Glutamatergic neuron (in vitro differentiated cells): ENCODE measurements around the gene SORCS1. TPM values are rescaled to one million over a fixed set of nuclear protein-coding genes. Genes with fewer than 3 reads are reported as not detected.

Experiments
- DNase-seq: peaks from one replicate; pipeline ENCODE4 v3.0.0; 2022
- H3K27ac Mint-ChIP-seq: one replicate; pipeline ENCODE4 v1.8.0; 2020; ENCODE audit warnings: mild to moderate bottlenecking, mixed read lengths, inconsistent platforms; ENCODE audit not compliant: unreplicated experiment
- H3K27me3 Mint-ChIP-seq: one replicate; pipeline ENCODE4 v1.8.0; 2020; ENCODE audit warnings: mild to moderate bottlenecking, moderate library complexity, mixed read lengths, inconsistent platforms; ENCODE audit not compliant: unreplicated experiment
- H3K36me3 Mint-ChIP-seq: one replicate; pipeline ENCODE4 v1.8.0; 2020; ENCODE audit warnings: mild to moderate bottlenecking, mixed read lengths, inconsistent platforms; ENCODE audit not compliant: unreplicated experiment
- H3K4me1 Mint-ChIP-seq: one replicate; pipeline ENCODE4 v1.8.0; 2020; ENCODE audit warnings: mild to moderate bottlenecking, low read depth, mixed read lengths, inconsistent platforms; ENCODE audit not compliant: unreplicated experiment
- H3K4me3 Mint-ChIP-seq: one replicate; pipeline ENCODE4 v1.8.0; 2020; ENCODE audit warnings: mild to moderate bottlenecking, mixed read lengths, inconsistent platforms; ENCODE audit not compliant: unreplicated experiment
- H3K9me3 Mint-ChIP-seq: one replicate; pipeline ENCODE4 v1.8.0; 2020; ENCODE audit warnings: mild to moderate bottlenecking, moderate library complexity, mixed read lengths, inconsistent platforms; ENCODE audit not compliant: unreplicated experiment
- total RNA-seq: library from RNA; stranded (reverse); fragmentation: NEBNext Ultra II Directional; extraction: Animal tissue kit (Norgen Biotek cat#: 25700); gene quantifications from one replicate; pipeline ENCODE4 v1.2.1, GENCODE V29; 2021; ENCODE audit not compliant: unreplicated experiment
- TF ChIP-seq, protein P1 (sequence below): fragments of 200-600 bp; sonication (generic); IDR thresholded peaks from one replicate; pipeline ENCODE4 v1.5.0; 2021; ENCODE audit not compliant: partially characterized antibody, unreplicated experiment

Gene SORCS1
- total RNA-seq, 1 donor from 2014 or later = 3.3 TPM

DNA sequence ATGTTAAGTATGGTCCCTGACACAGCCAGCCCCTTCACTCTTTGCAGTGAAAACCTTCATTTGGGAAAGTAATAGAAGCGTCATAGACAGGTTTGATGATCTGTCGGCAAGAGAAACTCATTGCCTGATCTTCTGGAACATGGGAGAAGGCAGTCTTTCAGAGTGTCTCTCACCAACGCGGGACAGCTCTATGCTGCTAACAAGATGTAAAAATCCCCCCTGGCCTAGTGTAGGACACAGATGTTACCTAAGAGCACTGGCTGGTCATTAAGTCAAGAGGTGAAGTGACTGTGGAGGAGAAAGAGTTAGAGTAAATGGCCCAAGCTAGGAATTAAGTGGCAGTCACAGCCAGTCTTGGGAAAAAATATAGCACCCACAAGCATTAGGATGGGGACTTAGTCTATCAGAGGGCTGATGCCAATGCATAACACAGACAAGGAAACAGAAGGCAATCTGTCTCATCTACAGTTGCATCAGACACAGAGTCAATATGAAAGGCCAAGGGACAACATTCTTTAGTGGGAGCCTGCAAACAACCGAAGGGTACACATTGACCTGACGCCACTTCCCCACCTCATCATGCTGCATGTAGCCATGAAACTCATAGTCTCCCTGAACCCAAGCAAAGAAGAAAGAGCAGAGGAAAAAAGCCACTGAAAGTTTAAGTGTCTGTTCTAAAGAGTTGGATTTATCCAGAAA lies 69.5 kb downstream of the SORCS1 start:
- Mint-ChIP-seq H3K36me3 (no peaks in the 10 kb centered on the region), H3K9me3 (peaks cover 2% of the 10 kb centered on the region), H3K27ac (no peak overlapping the region), H3K27me3 (no peaks in the 10 kb centered on the region), H3K4me1 (no peaks in the 10 kb centered on the region), H3K4me3 (no peak overlapping the region)
- TF ChIP-seq, protein P1, sequence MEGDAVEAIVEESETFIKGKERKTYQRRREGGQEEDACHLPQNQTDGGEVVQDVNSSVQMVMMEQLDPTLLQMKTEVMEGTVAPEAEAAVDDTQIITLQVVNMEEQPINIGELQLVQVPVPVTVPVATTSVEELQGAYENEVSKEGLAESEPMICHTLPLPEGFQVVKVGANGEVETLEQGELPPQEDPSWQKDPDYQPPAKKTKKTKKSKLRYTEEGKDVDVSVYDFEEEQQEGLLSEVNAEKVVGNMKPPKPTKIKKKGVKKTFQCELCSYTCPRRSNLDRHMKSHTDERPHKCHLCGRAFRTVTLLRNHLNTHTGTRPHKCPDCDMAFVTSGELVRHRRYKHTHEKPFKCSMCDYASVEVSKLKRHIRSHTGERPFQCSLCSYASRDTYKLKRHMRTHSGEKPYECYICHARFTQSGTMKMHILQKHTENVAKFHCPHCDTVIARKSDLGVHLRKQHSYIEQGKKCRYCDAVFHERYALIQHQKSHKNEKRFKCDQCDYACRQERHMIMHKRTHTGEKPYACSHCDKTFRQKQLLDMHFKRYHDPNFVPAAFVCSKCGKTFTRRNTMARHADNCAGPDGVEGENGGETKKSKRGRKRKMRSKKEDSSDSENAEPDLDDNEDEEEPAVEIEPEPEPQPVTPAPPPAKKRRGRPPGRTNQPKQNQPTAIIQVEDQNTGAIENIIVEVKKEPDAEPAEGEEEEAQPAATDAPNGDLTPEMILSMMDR = no peak
- no peak for DNase-seq

DNA sequence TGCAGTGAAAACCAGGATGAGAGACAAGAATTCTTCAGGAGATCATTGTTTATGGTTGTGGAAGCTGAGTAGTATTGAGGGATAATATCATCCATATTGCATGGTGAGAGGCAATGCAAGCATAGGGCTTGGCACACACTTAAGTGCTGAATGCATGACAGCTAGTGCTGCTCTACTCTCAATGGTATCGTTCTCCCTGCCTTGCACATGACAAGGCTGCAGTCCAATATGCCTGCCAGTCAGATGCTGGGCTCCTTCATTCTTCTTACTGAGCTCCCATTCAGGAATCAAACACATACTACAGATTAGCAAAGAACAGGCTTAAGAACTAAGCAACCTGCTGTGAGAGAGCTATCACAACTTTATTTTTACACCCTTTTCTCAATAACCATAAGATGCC lies 72.2 kb downstream of the SORCS1 start:
- Mint-ChIP-seq H3K4me1 (no peaks in the 10 kb centered on the region), H3K27me3 (no peaks in the 10 kb centered on the region), H3K27ac (no peak overlapping the region), H3K4me3 (no peak overlapping the region), H3K9me3 (peaks cover 4% of the 10 kb centered on the region), H3K36me3 (no peaks in the 10 kb centered on the region)
- DNase-seq = no peak
- TF ChIP-seq, protein P1 = no peak

DNA sequence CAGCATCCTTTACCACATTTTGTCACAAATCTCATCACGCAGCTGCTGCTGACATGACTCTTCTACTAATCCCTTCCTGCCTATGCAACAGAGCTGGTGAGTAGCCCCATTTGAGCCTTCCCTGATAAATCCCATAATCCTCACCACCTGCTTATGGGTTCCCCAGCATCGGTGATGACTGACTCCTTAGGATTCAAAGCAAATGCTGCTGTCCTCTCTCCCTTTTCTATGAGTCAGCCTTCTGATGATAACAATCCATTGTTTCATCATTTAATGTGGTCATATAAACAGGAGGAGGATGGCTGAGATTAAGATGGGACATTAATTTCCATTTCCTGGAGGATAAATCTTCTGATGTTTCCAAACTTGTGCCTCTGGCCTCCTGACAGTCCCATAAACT lies 73.4 kb downstream of the SORCS1 start:
- no peak for DNase-seq
- TF ChIP-seq, protein P1 = no peak
- Mint-ChIP-seq H3K4me1 (no peaks in the 10 kb centered on the region), H3K27me3 (no peaks in the 10 kb centered on the region), H3K4me3 (no peak overlapping the region), H3K9me3 (peaks cover 4% of the 10 kb centered on the region), H3K27ac (no peak overlapping the region), H3K36me3 (no peaks in the 10 kb centered on the region)

DNA sequence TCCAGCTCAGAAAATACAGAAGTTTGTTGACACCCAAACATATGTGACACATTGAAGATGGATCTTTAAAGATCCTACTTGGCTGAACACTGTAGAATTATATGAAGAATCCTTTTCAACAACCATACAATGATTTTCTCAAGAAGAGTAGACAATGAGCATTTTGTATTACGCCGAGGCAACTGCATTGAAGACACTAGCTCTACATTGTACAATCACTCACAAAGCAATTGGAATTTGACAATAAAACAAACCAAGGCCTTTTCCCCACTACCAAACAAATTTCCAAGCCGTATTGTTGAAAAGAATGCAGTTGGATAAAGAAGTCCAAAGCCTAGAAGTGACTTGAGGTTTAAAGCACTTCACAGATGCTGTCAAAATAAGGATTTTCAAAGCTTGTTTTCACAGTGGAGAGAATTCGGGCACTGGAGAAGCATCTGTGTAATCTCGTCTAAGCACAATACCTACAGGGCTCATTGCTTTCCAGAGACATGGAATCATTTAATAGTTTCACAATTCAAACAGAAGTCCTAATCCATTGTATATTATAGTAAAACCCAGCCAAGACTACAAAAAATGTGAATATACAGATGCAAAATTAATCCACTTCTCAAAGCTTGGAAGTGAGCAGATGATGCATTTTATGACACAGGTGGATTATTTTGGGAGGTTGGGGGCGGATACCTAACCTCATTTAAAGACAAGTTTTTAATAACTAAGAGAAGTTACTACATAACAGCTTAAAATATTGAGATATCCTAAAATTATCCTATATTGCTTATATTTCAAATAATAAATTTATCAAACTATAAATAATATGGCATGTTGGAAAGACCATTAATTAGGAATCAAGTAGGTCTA lies 78.6 kb downstream of the SORCS1 start:
- no peak overlapping the region for H3K4me3 Mint-ChIP-seq
- peaks cover 3% of the 10 kb centered on the region for H3K9me3 Mint-ChIP-seq
- no peaks in the 10 kb centered on the region for H3K4me1 Mint-ChIP-seq

More for the DNA sequence above, 78.6 kb downstream of the SORCS1 start:
- H3K27me3 Mint-ChIP-seq = no peaks in the 10 kb centered on the region
- no peak overlapping the region for H3K27ac Mint-ChIP-seq
- H3K36me3 Mint-ChIP-seq = no peaks in the 10 kb centered on the region
- TF ChIP-seq, protein P1 = no peak
- DNase-seq = no peak
